ENCODE measurements around the gene SCN3B. TPM values are rescaled to one million over a fixed set of nuclear protein-coding genes. Genes with fewer than 3 reads are reported as not detected.

The SCN3B gene
- total RNA-seq, 3 donors from 2014 or later, result 0.29 to 2.6 (median 2.0) TPM

DNA sequence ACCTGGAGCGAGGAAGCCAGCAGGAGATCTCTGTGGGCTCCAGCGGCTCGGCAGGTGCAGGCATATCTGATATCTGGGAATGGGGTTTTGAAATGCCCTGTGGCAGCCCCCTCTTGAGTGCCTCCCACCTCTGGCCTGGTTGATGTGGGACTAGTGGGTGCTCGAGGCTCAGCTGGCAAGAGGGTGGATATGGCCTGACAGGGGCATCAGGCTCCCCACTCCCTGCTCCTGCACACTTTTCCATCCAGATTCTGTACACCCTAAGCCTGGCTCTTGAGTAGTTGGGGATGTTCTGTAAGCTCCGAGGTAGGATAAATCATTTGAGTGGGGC, 75.0 kb downstream of the SCN3B start:
- intact Hi-C loops (cut with DNase I, micrococcal nuclease), result no loop called here
- H3K4me1 ChIP-seq (ENCODE audit: low read depth), result no peaks in the 10 kb centered on the region
- H3K9me3 ChIP-seq, result no peaks in the 10 kb centered on the region
- H3K4me3 ChIP-seq, result no peak overlapping the region
- H3K36me3 ChIP-seq (ENCODE audit: low read depth), result no peaks in the 10 kb centered on the region
- TF ChIP-seq, protein P1, sequence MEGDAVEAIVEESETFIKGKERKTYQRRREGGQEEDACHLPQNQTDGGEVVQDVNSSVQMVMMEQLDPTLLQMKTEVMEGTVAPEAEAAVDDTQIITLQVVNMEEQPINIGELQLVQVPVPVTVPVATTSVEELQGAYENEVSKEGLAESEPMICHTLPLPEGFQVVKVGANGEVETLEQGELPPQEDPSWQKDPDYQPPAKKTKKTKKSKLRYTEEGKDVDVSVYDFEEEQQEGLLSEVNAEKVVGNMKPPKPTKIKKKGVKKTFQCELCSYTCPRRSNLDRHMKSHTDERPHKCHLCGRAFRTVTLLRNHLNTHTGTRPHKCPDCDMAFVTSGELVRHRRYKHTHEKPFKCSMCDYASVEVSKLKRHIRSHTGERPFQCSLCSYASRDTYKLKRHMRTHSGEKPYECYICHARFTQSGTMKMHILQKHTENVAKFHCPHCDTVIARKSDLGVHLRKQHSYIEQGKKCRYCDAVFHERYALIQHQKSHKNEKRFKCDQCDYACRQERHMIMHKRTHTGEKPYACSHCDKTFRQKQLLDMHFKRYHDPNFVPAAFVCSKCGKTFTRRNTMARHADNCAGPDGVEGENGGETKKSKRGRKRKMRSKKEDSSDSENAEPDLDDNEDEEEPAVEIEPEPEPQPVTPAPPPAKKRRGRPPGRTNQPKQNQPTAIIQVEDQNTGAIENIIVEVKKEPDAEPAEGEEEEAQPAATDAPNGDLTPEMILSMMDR (IDR thresholded peaks at IDR 0.05), result no peak
- ATAC-seq (no peak), DNase-seq (no peak)

Other genes starting within 250 kb of the SCN3B start
- gene GRAMD1B, start 224.4 kb downstream of the SCN3B start, total RNA-seq, result 1 to 10 TPM; 3.2 to 4.4 (median 4.1) TPM
- 10 to 100 TPM; 10.6 to 11.9 (median 11.1) TPM for gene ZNF202, start 87.0 kb upstream of the SCN3B start, total RNA-seq
- not detected for gene OR6X1, start 99.9 kb upstream of the SCN3B start, total RNA-seq
- gene OR6M1, start 151.7 kb upstream of the SCN3B start, total RNA-seq, result not detected
- gene TMEM225, start 231.0 kb upstream of the SCN3B start, total RNA-seq, result not detected
- gene OR8D4, start 247.5 kb upstream of the SCN3B start, total RNA-seq, result 1 to 10 TPM in 1 of 3 donors, under 1 TPM in 1, not detected in 1; 0.87 to 1.3 TPM

Measured in mucosa of descending colon (tissue), 3 donors.